AG04450 (cell line): ENCODE data around the gene RPA4. TPM values are rescaled to one million over a fixed set of nuclear protein-coding genes. Genes with fewer than 3 reads are reported as not detected.

Experiments used
- CTCF ChIA-PET: fragments of 300-600, 350-600 bp; formaldehyde crosslinking; extraction: SDS; loops from one replicate; lab custom pipeline; 2022; ENCODE audit warnings: antibody characterized with exemption, inconsistent platforms; lab: Charles Lee
- POLR2A ChIA-PET: fragments of 350-600 bp; formaldehyde crosslinking; extraction: SDS; loops from one replicate; lab custom pipeline; 2021; ENCODE audit warnings: antibody characterized with exemption, inconsistent platforms; lab: Yijun Ruan, JAX
- DNase-seq: peaks from one replicate; pipeline ENCODE4 v3.0.0-alpha.2; 2011; ENCODE audit warnings: low read depth, low spot score
- H3K27ac ChIP-seq: one replicate; pipeline ENCODE4 v1.5.1; 2012; ENCODE audit warnings: low read depth, low read length, control low read depth
- H3K27me3 ChIP-seq: one replicate; pipeline ENCODE4 v1.6.0; 2012; ENCODE audit warnings: low read length; ENCODE audit not compliant: control insufficient read depth, insufficient read depth
- H3K4me3 ChIP-seq: 2 replicates; pipeline ENCODE4 v1.5.1; 2011; ENCODE audit warnings: mild to moderate bottlenecking, low read depth, low read length, control low read depth
- H3K9me3 ChIP-seq: 2 replicates; pipeline ENCODE4 v1.5.1; 2012; ENCODE audit warnings: low read length; ENCODE audit not compliant: control insufficient read depth, insufficient read depth
- polyA plus RNA-seq: library from polyadenylated mRNA; depleted of rRNA; stranded (reverse); fragments of >200 nt; gene quantifications from 2 replicates; pipeline ENCODE4 v1.2.3, GENCODE V29; 2011
- TF ChIP-seq, protein P1 (sequence below): IDR thresholded peaks from 2 replicates; pipeline ENCODE4 v1.5.1; 2011; ENCODE audit warnings: low read depth, low read length, control low read depth, inconsistent platforms

RPA4 gene
- polyA plus RNA-seq, 1 experiment: 0.12 TPM

DNA sequence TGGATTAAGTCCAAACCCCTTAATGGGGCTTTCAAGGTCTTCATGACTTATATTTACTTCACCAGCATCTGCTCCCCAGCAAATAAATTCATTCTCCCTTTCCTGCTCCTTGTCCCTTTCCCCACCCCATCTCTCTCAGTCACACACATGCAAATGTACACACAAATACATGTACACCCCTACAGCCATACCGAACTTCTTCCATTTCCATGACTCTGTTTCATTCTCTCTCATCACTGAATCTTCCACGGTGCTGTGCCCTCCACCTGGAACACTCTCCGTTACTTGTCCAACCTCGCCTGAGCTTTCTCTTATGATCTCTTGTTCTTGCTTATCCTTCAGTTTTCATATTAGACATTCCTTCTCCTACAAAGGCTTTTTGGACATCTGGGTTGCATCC, 22.0 kb upstream of the RPA4 start:
- DNase-seq: no peak
- ChIA-PET POLR2A (no interaction called here), CTCF (no interaction called here)
- Histone ChIP-seq H3K4me3 (no peak overlapping the region), H3K9me3 (no peaks in the 10 kb centered on the region), H3K27me3 (no peaks in the 10 kb centered on the region), H3K27ac (no peak overlapping the region)
- TF ChIP-seq, protein P1, sequence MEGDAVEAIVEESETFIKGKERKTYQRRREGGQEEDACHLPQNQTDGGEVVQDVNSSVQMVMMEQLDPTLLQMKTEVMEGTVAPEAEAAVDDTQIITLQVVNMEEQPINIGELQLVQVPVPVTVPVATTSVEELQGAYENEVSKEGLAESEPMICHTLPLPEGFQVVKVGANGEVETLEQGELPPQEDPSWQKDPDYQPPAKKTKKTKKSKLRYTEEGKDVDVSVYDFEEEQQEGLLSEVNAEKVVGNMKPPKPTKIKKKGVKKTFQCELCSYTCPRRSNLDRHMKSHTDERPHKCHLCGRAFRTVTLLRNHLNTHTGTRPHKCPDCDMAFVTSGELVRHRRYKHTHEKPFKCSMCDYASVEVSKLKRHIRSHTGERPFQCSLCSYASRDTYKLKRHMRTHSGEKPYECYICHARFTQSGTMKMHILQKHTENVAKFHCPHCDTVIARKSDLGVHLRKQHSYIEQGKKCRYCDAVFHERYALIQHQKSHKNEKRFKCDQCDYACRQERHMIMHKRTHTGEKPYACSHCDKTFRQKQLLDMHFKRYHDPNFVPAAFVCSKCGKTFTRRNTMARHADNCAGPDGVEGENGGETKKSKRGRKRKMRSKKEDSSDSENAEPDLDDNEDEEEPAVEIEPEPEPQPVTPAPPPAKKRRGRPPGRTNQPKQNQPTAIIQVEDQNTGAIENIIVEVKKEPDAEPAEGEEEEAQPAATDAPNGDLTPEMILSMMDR: no peak

DNA sequence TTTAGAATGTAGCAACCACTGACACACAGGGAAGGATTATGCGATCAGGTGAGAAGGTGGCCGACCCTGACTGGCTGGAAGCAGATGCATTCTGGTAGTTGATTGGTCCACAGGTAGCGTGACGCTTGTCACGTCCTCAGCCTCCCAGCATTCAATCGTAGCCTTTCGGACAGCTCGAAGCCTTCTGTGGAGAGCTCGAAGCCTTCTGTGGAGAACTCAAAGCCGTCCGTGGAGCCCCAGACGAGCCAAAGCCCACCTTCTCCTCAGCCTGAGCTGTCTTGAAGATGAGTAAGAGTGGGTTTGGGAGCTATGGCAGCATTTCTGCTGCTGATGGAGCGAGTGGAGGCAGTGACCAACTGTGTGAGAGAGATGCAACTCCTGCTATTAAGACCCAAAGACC, 319 bp downstream of the RPA4 start:
- H3K4me3 ChIP-seq: no peak overlapping the region
- DNase-seq: no peak
- TF ChIP-seq, protein P1: no peak
- CTCF ChIA-PET: no interaction called here
- H3K27me3 ChIP-seq: no peaks in the 10 kb centered on the region
- no peaks in the 10 kb centered on the region for H3K9me3 ChIP-seq
- H3K27ac ChIP-seq: no peak overlapping the region
- POLR2A ChIA-PET: no interaction called here

DNA sequence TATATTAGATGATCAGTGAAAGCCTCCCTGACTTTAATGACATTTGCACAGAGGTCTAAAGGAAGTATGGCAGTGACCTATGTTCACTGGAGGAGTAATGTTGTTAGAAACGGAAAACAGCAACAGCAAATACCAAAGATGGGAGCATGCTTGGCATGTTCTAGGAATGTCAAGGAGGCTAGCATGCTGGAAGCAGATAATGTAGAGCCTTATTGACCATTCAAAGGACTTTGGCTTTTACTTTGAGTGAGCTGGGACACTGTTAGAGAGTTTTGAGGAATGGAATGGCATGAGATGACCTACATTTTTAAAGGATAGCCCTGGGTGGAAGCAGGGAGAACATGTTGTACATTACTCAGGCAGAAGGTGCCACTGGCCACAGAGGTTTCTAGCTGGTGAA, 6.0 kb downstream of the RPA4 start:
- ChIA-PET POLR2A (no interaction called here), CTCF (no interaction called here)
- TF ChIP-seq, protein P1: no peak
- H3K27ac ChIP-seq: no peak overlapping the region
- no peaks in the 10 kb centered on the region for H3K27me3 ChIP-seq
- H3K9me3 ChIP-seq: no peaks in the 10 kb centered on the region
- no peak for DNase-seq
- no peak overlapping the region for H3K4me3 ChIP-seq

DNA sequence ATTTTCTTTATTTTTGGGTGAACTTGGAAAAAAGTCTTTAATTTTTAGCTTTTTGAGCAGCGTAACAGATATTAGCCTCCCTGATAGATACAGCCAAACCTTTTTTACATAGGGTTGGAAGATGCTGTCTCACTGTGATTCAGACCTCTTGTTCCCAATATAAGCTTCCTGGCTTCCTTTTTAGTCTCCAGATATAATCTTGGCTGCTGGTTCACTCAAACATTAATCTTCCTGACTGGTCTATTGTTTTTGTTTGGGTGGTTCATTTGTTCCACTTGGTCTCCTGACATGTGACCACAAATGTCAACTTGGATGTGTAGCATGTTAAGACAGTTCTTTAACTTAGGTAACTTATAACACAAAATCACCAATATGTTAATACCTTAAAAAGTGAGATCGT, 23.0 kb downstream of the RPA4 start:
- no peaks in the 10 kb centered on the region for H3K27me3 ChIP-seq
- H3K9me3 ChIP-seq: no peaks in the 10 kb centered on the region; the same call in 1 of the 2 replicates
- ChIA-PET POLR2A (no interaction called here), CTCF (no interaction called here)
- H3K27ac ChIP-seq: no peak overlapping the region
- no peak overlapping the region for H3K4me3 ChIP-seq
- TF ChIP-seq, protein P1: no peak
- DNase-seq: no peak

DNA sequence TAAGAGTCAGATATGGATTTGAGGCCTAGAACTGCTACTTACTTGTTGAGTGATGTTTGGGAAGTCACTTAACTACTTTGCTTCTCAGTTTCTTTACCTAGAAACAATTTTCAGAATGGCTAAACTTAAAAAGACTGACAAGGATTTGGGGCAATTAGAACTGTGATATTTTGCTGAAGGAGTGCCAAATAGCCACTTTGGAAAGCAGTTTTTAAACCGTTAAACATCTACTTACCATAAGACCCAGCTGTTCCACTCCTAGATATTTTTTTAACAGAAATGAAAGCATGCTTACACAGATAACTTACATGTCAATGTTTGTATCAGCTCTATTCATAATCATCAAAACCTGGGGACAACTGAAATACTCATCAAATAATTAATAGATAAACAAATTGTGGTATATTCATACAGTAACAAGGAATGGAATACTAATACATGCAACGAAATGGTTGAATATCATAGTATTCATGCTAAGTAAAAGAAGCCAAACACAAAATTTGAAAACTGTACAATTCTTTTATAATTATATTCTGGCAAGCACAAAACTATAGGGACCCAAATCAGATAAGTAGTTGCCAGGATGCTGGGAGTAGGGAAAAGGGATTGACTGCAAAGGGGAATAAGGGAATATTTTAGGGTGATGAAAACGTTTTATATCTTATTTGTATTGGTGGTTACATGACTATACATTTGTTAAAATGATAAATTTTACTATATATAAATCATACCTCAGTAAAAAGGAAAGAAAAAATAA, 24.0 kb downstream of the RPA4 start:
- ChIA-PET CTCF (no interaction called here), POLR2A (no interaction called here)
- Histone ChIP-seq H3K27me3 (no peaks in the 10 kb centered on the region), H3K4me3 (no peak overlapping the region), H3K27ac (no peak overlapping the region), H3K9me3 (no peaks in the 10 kb centered on the region; the same call in 1 of the 2 replicates)
- TF ChIP-seq, protein P1: no peak
- no peak for DNase-seq
